HG02840 (cell line): Measurements from ENCODE around the gene SENP1.

Experiments
- ATAC-seq: cut with Tn5 transposase; IDR thresholded peaks from one replicate; pipeline ENCODE4 v1.9.1; 2021; ENCODE audit warnings: mild to moderate bottlenecking, moderate library complexity, moderate number of reproducible peaks; ENCODE audit not compliant: unreplicated experiment, low FRiP score

SENP1 gene

GRCh38 chr12:48003226-48004052, 102.4 kb downstream of the SENP1 start:
- no peak for ATAC-seq

- ATAC-seq = no peak
Measured at GRCh38 chr12:48002773-48003218, 103.1 kb downstream of the SENP1 start.

GRCh38 chr12:48002414-48002730, 103.5 kb downstream of the SENP1 start:
- no peak for ATAC-seq

- ATAC-seq = no peak
Measured at GRCh38 chr12:48001505-48002413, 104.1 kb downstream of the SENP1 start.

GRCh38 chr12:48000878-48001504, 104.9 kb downstream of the SENP1 start:
- no peak for ATAC-seq

GRCh38 chr12:47999816-48000215, 106.1 kb downstream of the SENP1 start:
- ATAC-seq = no peak

GRCh38 chr12:47997321-47997720, 108.6 kb downstream of the SENP1 start:
- ATAC-seq = no peak

GRCh38 chr12:47995981-47996401, 109.9 kb downstream of the SENP1 start:
- no peak for ATAC-seq

- no peak for ATAC-seq
Measured at GRCh38 chr12:47993491-47993890, 112.4 kb downstream of the SENP1 start.
